Mucosa of stomach (tissue), 1 donor: Measurements from ENCODE around the gene PSME1.

Experiments used
- H3K27me3 ChIP-seq: one replicate; pipeline ENCODE4 v1.7.0; 2013; ENCODE audit warnings: mild to moderate bottlenecking, low read length; ENCODE audit not compliant: control insufficient read depth, insufficient read depth
- H3K36me3 ChIP-seq: one replicate; pipeline ENCODE4 v1.7.0; 2013; ENCODE audit warnings: low read length; ENCODE audit not compliant: control insufficient read depth, insufficient read depth
- H3K4me1 ChIP-seq: one replicate; pipeline ENCODE4 v1.7.0; 2013; ENCODE audit warnings: mild to moderate bottlenecking, low read length; ENCODE audit not compliant: control insufficient read depth, insufficient read depth
- H3K4me3 ChIP-seq: one replicate; pipeline ENCODE4 v1.7.0; 2013; ENCODE audit warnings: low read length
- H3K9ac ChIP-seq: one replicate; pipeline ENCODE4 v1.7.0; 2013; ENCODE audit warnings: mild to moderate bottlenecking, low read length, moderate library complexity
- H3K9me3 ChIP-seq: one replicate; pipeline ENCODE4 v1.7.0; 2013; ENCODE audit warnings: mild to moderate bottlenecking, low read length, moderate library complexity; ENCODE audit not compliant: control insufficient read depth
- donor health status: Pancreatic carcinoma.

PSME1 gene

GRCh38 chr14:24177891-24178290, 41.9 kb downstream of the PSME1 start:
- H3K9me3 ChIP-seq, result no peaks in the 10 kb centered on the region
- peaks cover 4% of the 10 kb centered on the region for H3K36me3 ChIP-seq
- no peaks in the 10 kb centered on the region for H3K27me3 ChIP-seq

DNA sequence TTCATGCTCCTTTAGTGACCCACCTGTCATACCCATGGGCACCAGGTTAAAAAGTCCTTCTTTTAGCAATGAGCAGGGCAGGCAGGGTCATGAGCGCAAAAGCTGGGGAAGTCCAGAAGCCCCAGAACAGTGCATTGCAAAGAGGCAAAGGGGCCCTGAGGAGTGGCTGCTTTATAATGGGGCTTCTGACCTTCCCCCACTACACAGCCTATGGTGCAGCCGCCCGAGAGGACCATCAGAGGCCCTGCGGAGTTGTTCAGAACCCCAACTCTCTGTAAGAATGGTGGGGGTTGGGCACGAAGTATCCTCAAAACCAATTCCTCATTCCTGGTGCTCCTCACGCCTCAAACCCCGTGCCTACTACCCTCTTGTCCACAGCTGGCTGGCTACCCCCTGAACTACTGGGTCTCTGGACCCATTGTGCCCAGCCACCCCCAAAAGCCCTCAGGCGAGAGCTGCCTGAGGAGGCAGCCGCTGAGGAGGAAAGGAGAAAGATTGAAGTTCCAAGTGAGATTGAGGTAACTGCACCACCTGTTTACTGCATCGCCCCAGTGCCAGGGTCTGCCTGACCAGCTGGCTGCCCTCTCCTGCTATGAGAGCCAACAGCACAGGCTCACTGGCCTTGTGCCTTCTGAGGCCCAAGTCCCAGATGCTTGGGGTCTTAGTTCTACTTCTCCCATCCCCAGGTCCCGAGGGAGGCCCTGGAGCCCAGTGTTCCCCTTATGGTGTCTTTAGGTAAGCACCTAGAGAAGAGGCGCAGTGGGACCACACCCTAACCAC, 42.6 kb downstream of the PSME1 start:
- H3K4me3 ChIP-seq, result no peak overlapping the region
- H3K36me3 ChIP-seq, result peaks cover 4% of the 10 kb centered on the region
- H3K9me3 ChIP-seq, result no peaks in the 10 kb centered on the region
- H3K27me3 ChIP-seq, result no peaks in the 10 kb centered on the region
- H3K4me1 ChIP-seq, result no peaks in the 10 kb centered on the region
- H3K9ac ChIP-seq, result no peak overlapping the region

More at GRCh38 chr14:24177891-24178290, 41.9 kb downstream of the PSME1 start:
- no peaks in the 10 kb centered on the region for H3K4me1 ChIP-seq
- H3K9ac ChIP-seq, result no peak overlapping the region
- no peak overlapping the region for H3K4me3 ChIP-seq

DNA sequence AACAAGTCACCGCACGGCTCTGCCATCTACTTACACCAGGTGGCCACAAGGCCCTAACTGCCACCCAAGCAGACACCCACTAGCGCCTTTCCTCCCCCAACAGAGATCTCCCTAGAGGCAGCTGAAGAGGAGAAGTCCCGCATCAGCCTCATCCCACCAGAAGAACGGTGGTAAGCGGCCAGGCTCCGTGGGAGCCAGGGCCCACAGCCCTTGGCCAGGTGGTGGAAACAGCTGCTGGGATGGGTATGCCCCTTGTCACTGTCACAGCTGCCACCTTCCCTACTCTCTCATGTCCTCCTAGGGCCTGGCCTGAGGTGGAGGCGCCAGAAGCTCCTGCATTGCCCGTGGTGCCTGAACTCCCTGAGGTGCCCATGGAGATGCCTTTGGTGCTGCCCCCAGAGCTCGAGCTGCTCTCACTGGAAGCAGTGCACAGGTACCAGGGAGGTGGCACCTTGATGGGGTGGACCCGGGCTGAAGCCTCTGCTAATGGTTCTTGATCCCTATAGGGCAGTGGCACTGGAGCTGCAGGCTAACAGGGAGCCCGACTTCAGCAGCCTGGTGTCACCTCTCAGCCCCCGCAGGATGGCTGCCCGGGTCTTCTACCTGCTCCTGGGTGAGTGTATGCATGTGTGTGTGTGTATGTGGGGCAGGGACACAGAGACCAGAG, 43.4 kb downstream of the PSME1 start:
- Histone ChIP-seq H3K9me3 (no peaks in the 10 kb centered on the region), H3K9ac (no peak overlapping the region), H3K36me3 (peaks cover 4% of the 10 kb centered on the region), H3K4me1 (no peaks in the 10 kb centered on the region), H3K27me3 (no peaks in the 10 kb centered on the region), H3K4me3 (no peak overlapping the region)

GRCh38 chr14:24179961-24180796, 44.2 kb downstream of the PSME1 start:
- Histone ChIP-seq H3K9ac (no peak overlapping the region), H3K4me3 (no peak overlapping the region), H3K27me3 (no peaks in the 10 kb centered on the region), H3K36me3 (peaks cover 4% of the 10 kb centered on the region), H3K4me1 (no peaks in the 10 kb centered on the region), H3K9me3 (no peaks in the 10 kb centered on the region)

DNA sequence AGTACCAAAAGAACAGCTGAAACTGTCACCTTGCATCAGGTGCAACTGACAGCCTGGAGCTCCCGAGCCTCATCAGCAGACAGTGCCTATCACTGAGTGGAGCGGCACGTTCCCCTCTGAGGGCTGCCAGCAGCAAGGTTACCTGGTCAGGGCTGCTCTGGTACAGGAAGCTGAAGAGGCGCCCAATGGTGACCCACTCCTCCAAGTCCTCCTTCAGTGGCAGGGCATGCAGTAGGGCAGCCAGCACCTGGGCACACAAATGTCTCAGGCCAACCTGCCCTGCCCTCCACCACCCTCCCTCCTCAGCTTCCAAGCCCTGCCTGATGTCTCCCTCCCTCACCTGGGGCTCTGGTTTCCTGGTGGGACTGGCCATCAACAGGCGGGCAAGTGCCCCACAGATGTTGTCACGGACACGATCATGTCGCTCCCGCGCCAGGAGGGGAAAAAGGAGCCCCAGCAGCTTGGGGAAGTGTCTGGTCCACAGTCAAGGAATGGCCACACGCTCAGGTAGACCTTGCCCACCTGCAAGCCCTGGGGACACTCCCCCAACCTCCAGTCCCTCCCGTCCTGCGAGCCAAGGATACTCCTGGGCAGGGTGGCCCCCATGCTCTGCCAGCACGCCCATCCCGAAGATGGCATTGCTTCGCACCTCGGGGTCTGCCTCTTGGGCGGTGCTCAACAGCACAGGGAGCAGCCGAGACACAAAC, 45.5 kb downstream of the PSME1 start:
- H3K9ac ChIP-seq, result no peak overlapping the region
- no peak overlapping the region for H3K4me3 ChIP-seq
- H3K4me1 ChIP-seq, result no peaks in the 10 kb centered on the region
- H3K36me3 ChIP-seq, result peaks cover 12% of the 10 kb centered on the region
- H3K27me3 ChIP-seq, result no peaks in the 10 kb centered on the region
- H3K9me3 ChIP-seq, result no peaks in the 10 kb centered on the region

DNA sequence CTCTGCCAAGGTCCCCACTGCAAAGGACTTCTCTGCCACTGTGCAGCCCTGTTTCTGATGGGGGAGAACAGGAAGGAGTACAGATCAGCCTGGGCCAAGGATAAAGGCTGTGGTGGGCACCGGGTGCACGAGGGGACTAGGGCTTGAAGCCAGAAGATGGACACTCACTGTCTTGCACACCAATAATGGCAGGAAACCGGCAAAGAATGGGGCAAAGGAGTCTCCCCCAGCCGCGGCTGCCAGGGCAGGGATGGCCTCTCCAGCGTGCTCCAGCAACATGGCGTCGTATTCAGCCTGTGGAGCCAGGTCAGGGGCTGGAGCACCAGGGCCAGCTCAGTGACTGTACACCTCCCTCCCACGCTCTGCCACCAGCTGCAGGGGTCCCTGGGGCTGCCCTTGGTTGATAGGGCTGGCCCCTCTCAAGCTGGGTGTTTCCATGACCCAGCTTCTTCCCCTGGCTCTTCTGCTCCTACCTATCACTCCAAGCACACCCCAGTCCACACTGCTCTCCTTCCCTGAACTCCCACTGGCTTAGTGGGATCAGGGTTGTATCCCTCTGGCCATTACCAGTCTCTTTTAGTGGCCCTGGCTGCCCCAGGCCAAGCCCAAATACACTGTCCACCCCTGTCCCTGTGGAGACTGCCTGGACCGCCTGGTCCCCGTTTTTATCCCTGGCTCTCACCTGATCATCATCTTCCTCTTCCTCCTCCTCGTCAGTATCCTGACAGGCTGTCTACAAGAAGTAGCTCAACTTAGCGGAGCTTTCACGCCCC, 46.3 kb downstream of the PSME1 start:
- Histone ChIP-seq H3K27me3 (no peaks in the 10 kb centered on the region), H3K9me3 (no peaks in the 10 kb centered on the region), H3K4me1 (no peaks in the 10 kb centered on the region), H3K9ac (no peak overlapping the region), H3K36me3 (peaks cover 14% of the 10 kb centered on the region), H3K4me3 (no peak overlapping the region)

GRCh38 chr14:24183014-24183481, 47.1 kb downstream of the PSME1 start:
- H3K4me1 ChIP-seq, result peaks cover 4% of the 10 kb centered on the region
- peaks cover 14% of the 10 kb centered on the region for H3K36me3 ChIP-seq
- H3K27me3 ChIP-seq, result no peaks in the 10 kb centered on the region
- no peak overlapping the region for H3K9ac ChIP-seq
- no peak overlapping the region for H3K4me3 ChIP-seq
- no peaks in the 10 kb centered on the region for H3K9me3 ChIP-seq

DNA sequence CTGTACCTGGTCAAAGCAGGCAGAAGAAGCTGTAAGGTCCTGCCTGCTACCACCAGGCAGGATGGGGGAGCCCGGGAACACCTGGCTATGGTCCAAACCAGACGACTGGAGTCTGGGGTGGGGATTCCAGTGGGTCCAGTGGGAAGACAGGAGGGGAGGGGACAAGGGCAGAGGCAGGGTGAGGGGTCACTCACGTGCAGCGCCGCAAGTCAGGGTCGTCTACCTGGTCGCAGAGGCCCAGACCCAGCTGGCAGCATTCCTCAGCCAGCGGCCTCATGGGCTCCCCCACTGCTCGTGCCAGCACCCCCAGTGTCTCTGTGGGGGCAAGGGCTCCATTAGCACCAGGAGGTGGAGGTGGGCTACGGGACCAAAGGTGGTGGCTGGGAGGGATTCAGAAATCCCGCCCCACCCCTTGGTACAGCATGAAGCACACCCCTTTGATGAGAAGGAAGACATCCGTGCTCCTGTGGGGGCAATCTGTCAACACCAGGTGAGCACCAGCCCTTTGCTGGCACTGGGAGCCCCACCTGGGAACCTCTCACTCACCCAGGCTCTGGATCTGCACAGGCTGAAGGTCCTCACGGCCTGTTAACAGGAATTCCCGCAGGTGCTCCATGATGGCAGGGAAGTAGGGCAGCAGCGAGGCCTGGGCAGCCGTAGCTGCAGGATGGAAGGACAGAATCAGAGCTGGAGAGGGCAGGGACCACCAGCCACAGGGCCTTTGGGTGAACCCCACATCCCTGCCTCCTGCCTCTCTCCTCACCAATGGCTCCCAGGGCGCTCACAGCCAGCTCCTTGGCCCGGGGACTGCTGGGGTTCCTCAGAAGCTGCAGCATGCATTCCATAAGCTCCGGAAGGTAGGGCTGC, 48.3 kb downstream of the PSME1 start:
- Histone ChIP-seq H3K9ac (no peak overlapping the region), H3K4me1 (peaks cover 6% of the 10 kb centered on the region), H3K36me3 (peaks cover 10% of the 10 kb centered on the region), H3K27me3 (no peaks in the 10 kb centered on the region), H3K4me3 (no peak overlapping the region), H3K9me3 (no peaks in the 10 kb centered on the region)

DNA sequence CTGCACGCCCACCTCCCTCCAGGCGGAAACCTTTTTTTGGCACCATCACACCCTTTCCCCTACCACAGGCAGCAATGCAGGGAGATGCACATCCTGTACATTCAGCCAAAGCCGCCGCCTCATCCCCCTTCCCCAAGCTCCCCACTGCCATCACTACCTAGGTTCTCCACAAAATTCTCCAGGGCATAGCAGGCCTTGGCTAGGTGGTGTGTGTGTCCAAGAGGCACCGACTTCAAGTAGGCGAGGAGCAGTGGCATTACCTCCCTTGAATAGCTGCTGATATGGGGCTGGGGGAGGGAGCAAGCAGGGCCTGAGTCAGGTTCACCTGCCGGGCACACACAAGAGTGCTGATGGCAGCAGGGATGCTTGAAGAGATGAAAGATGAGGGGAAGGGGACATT, 49.0 kb downstream of the PSME1 start:
- H3K4me1 ChIP-seq, result peaks cover 6% of the 10 kb centered on the region
- no peak overlapping the region for H3K9ac ChIP-seq
- no peak overlapping the region for H3K4me3 ChIP-seq
- H3K9me3 ChIP-seq, result no peaks in the 10 kb centered on the region
- H3K27me3 ChIP-seq, result no peaks in the 10 kb centered on the region
- H3K36me3 ChIP-seq, result peaks cover 10% of the 10 kb centered on the region

DNA sequence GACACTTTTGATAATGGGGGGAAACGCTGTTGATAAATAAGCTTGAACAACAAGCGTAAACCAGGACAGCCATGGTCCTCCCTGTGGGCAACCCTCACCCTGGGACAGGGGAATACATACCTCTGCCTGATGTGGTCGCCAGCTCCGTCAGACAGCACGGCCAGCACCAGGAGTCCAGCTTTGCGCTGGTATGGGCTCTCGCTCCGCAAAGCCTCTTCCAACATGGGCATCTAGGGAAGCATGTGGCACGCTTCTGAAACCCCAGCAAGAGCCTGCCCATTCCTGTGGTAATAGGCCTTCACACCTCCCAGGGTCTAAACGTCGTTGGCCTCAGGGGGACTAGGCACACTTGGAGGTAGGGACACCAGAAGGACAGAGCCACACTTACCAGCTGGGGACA, 49.7 kb downstream of the PSME1 start:
- Histone ChIP-seq H3K9ac (no peak overlapping the region), H3K27me3 (no peaks in the 10 kb centered on the region), H3K9me3 (no peaks in the 10 kb centered on the region), H3K36me3 (peaks cover 10% of the 10 kb centered on the region), H3K4me3 (no peak overlapping the region), H3K4me1 (peaks cover 6% of the 10 kb centered on the region)
